GM19372 (cell line): ENCODE measurements around the gene NSMF.
A peak's percentile ranks its signal among the peaks of the same experiment; 100 is the strongest.
"Not testable (repeated sequence)": the region's sequence is repeated elsewhere in the genome, so short reads cannot be mapped to it uniquely, and the experiment has no call there.

Experiments
- ATAC-seq: cut with Tn5 transposase; IDR thresholded peaks from one replicate; pipeline ENCODE4 v1.9.1; 2021; ENCODE audit warnings: mild to moderate bottlenecking, low read depth, moderate library complexity; ENCODE audit not compliant: unreplicated experiment

Gene NSMF

GRCh38 chr9:137459601-137460362 is 648 bp upstream of the NSMF start:
- ATAC-seq, result no peak

- peak; percentile 7 for ATAC-seq
Measured at GRCh38 chr9:137458194-137459151, 661 bp downstream of the NSMF start.

GRCh38 chr9:137457406-137458193 is 1.5 kb downstream of the NSMF start:
- no peak for ATAC-seq

GRCh38 chr9:137456864-137457405 is 2.2 kb downstream of the NSMF start:
- ATAC-seq, result no peak

GRCh38 chr9:137456061-137456863 is 2.9 kb downstream of the NSMF start:
- no peak for ATAC-seq

GRCh38 chr9:137455359-137455991 is 3.7 kb downstream of the NSMF start:
- no peak for ATAC-seq

GRCh38 chr9:137454597-137455358 is 4.4 kb downstream of the NSMF start:
- ATAC-seq, result no peak

GRCh38 chr9:137454145-137454596 is 5.0 kb downstream of the NSMF start:
- no peak for ATAC-seq

- ATAC-seq, result no peak
Measured at GRCh38 chr9:137453643-137454081, 5.5 kb downstream of the NSMF start.

GRCh38 chr9:137452761-137453642 is 6.1 kb downstream of the NSMF start:
- no peak for ATAC-seq

GRCh38 chr9:137452006-137452760 is 7.0 kb downstream of the NSMF start:
- ATAC-seq, result no peak

GRCh38 chr9:137451264-137452005 is 7.7 kb downstream of the NSMF start:
- ATAC-seq, result not testable (repeated sequence)

GRCh38 chr9:137450539-137451222 is 8.5 kb downstream of the NSMF start:
- ATAC-seq, result not testable (repeated sequence)

- ATAC-seq, result no peak
Measured at GRCh38 chr9:137449931-137450538, 9.1 kb downstream of the NSMF start.
